GM12891 (cell line): ENCODE data around the gene PRKCB.

Experiments used
- PAX5 ChIP-seq: IDR thresholded peaks from 2 replicates; pipeline ENCODE4 v1.6.1; 2011; ENCODE audit warnings: low read length, moderate library complexity, mild to moderate bottlenecking; ENCODE audit not compliant: insufficient read depth, severe bottlenecking
- POLR2A ChIP-seq: IDR thresholded peaks from 2 replicates; pipeline ENCODE4 v1.6.1; 2011; ENCODE audit warnings: low read depth, low read length, control low read depth
- POLR2AphosphoS5 ChIP-seq: IDR thresholded peaks from 2 replicates; pipeline ENCODE4 v1.6.1; 2011; ENCODE audit warnings: low read depth, low read length, control low read depth
- POU2F2 ChIP-seq: IDR thresholded peaks from 2 replicates; pipeline ENCODE4 v1.6.1; 2011; ENCODE audit warnings: low read depth, mild to moderate bottlenecking, control low read depth, low read length, moderate library complexity
- TAF1 ChIP-seq: IDR thresholded peaks from 2 replicates; pipeline ENCODE4 v1.6.1; 2011; ENCODE audit warnings: low read depth, low read length, control low read depth

DNA sequence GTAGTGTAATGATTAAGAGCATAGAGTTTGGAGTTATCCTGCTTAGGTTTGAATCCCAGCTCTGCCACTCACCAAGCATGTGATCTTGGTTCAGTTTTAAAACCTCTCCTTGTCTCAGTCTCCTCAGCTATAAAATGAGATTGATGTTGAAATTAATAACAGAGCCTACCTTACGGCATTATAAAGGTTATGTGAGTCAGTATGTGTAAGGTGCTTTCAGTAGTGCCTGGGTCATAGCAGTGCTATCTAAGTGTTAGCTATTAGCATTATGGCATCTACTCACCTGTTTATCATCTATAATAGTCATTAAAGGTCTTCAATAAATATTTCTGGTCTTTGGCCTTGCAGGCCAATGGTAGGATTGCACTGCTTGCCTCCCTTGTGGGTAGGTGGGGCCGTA is 53.4 kb downstream of the PRKCB start:
- TF ChIP-seq POLR2A: no peak
- no peak for TF ChIP-seq TAF1
- no peak for TF ChIP-seq POLR2AphosphoS5
- TF ChIP-seq PAX5: no peak
- TF ChIP-seq POU2F2: no peak
